Nephron (organoid): ENCODE results near the gene CADPS.

Source experiments
- H3K27ac Mint-ChIP-seq, 3 experiments: 2 replicates each; pipeline ENCODE4 v1.8.0; 2020; ENCODE audit warnings: mixed read lengths in 3 of 3, mild to moderate bottlenecking in 2 of 3, moderate library complexity in 1 of 3
- H3K27me3 Mint-ChIP-seq: 2 replicates; pipeline ENCODE4 v1.8.0; 2021; ENCODE audit warnings: low read depth, mild to moderate bottlenecking, moderate library complexity, mixed read lengths
- H3K36me3 Mint-ChIP-seq: 2 replicates; pipeline ENCODE4 v1.8.0; 2020; ENCODE audit warnings: low read depth, mixed read lengths
- H3K4me1 Mint-ChIP-seq: 2 replicates; pipeline ENCODE4 v1.8.0; 2020; ENCODE audit warnings: mixed read lengths
- H3K4me3 Mint-ChIP-seq, 3 experiments: 2 replicates each; pipeline ENCODE4 v1.8.0; 2020; ENCODE audit warnings: mild to moderate bottlenecking in 3 of 3, mixed read lengths in 3 of 3, moderate library complexity in 2 of 3
- H3K9me3 Mint-ChIP-seq: 2 replicates; pipeline ENCODE4 v1.8.0; 2020; ENCODE audit warnings: mixed read lengths
- TF ChIP-seq, protein P1 (sequence below), 3 experiments: fragments of 200-600 bp; sonication (generic); IDR thresholded peaks; one replicate each; pipeline ENCODE4 v1.5.0; 2021; ENCODE audit warnings: antibody characterized with exemption in 3 of 3; ENCODE audit not compliant: unreplicated experiment in 3 of 3

The CADPS gene

DNA sequence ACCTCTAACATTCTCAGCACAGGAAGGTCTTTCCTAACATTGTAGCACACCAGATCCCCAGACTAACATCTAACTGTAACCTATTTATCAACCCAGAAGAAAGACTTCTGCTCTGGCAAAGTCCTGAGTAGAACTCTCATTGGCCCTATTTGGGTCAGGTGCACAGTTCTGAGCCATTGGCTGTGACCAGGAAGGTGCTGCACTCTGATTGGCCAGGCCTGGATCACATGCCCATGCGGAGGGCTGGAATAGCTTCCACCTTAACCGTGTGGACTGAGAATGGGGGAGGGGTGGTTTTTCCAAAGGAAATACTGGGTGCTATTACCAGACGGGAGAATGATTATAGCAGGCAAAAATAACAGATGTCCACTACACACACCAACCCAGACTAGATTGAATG, 513.4 kb downstream of the CADPS start:
- Mint-ChIP-seq H3K4me3 (no peak overlapping the region), H3K4me1 (no peaks in the 10 kb centered on the region), H3K27ac (no peak overlapping the region), H3K9me3 (no peaks in the 10 kb centered on the region), H3K27me3 (peaks cover 88% of the 10 kb centered on the region), H3K36me3 (no peaks in the 10 kb centered on the region)
- TF ChIP-seq, protein P1, sequence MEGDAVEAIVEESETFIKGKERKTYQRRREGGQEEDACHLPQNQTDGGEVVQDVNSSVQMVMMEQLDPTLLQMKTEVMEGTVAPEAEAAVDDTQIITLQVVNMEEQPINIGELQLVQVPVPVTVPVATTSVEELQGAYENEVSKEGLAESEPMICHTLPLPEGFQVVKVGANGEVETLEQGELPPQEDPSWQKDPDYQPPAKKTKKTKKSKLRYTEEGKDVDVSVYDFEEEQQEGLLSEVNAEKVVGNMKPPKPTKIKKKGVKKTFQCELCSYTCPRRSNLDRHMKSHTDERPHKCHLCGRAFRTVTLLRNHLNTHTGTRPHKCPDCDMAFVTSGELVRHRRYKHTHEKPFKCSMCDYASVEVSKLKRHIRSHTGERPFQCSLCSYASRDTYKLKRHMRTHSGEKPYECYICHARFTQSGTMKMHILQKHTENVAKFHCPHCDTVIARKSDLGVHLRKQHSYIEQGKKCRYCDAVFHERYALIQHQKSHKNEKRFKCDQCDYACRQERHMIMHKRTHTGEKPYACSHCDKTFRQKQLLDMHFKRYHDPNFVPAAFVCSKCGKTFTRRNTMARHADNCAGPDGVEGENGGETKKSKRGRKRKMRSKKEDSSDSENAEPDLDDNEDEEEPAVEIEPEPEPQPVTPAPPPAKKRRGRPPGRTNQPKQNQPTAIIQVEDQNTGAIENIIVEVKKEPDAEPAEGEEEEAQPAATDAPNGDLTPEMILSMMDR (IDR thresholded peaks at IDR 0.05; ENCODE audit: unreplicated experiment in 3 of 3) = no peak

DNA sequence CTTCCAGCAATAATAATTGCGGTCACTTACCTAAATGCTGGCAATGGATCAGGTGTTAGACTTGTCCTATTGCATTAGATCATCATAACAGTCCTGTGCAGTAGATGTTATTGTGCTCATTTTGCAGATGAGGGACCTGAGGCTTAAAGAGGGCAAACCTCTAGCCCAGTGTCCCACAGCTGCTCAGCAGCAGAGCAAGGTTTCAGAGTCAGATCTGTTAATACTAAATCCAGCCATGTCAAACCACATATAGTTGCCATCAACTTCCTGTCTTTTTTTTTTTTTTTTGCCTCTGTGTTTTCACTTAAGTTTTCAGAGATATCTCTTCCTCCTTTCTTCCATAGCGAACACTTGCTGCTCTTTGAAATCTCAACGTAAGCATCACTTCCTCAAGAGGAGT, 514.0 kb downstream of the CADPS start:
- no peaks in the 10 kb centered on the region for H3K4me1 Mint-ChIP-seq

DNA sequence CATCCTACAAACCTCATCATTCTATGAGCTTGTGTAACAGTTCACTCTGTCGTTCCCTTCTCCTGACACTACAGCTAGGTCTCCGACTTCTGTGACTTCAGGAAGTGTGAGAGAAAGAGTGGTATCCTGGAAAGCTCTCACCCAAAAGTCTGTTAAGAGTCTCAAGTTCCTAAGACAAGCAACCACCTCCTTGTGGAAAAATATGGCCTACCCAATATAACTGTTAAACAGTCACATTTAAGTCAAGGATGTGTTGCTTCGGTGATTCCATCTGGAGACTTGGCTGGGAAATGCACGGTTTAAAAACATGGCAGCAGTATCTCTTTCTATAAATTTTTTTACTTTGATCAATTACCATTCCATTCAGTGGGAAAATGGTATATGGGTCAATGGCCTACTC, 515.7 kb downstream of the CADPS start:
- no peaks in the 10 kb centered on the region for H3K4me1 Mint-ChIP-seq
- no peaks in the 10 kb centered on the region for H3K36me3 Mint-ChIP-seq
- H3K27me3 Mint-ChIP-seq = peaks cover 65% of the 10 kb centered on the region
- no peaks in the 10 kb centered on the region for H3K9me3 Mint-ChIP-seq
- no peak overlapping the region for H3K4me3 Mint-ChIP-seq
- TF ChIP-seq, protein P1 (IDR thresholded peaks at IDR 0.05; ENCODE audit: unreplicated experiment in 3 of 3) = no peak
- H3K27ac Mint-ChIP-seq = no peak overlapping the region

More for the DNA sequence above, 514.0 kb downstream of the CADPS start:
- TF ChIP-seq, protein P1 (IDR thresholded peaks at IDR 0.05; ENCODE audit: unreplicated experiment in 3 of 3) = no peak
- H3K27ac Mint-ChIP-seq = no peak overlapping the region
- H3K36me3 Mint-ChIP-seq = no peaks in the 10 kb centered on the region
- H3K27me3 Mint-ChIP-seq = peaks cover 83% of the 10 kb centered on the region
- no peaks in the 10 kb centered on the region for H3K9me3 Mint-ChIP-seq
- H3K4me3 Mint-ChIP-seq = no peak overlapping the region

DNA sequence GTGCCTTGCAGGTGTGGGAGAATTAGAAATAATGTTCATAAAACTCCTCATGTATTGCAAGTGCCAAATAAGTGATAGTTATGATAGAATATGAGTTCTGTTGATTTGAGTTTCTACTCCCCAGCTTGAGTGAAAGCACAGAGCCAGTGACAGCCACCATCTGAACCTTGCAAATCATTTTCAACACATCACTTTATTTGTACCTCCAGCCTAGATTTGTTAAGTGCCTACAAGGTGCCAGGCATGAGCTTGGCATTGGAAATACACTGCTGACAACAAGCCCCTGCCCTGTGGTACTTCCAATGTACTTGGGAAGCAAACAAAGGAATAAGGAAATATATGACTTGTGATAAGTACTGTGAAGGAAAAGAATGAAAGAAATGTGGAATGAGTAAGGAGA, 518.9 kb downstream of the CADPS start:
- Mint-ChIP-seq H3K27ac (no peak overlapping the region), H3K27me3 (peaks cover 49% of the 10 kb centered on the region), H3K36me3 (no peaks in the 10 kb centered on the region), H3K4me3 (no peak overlapping the region), H3K9me3 (no peaks in the 10 kb centered on the region), H3K4me1 (no peaks in the 10 kb centered on the region)
- TF ChIP-seq, protein P1 (IDR thresholded peaks at IDR 0.05; ENCODE audit: unreplicated experiment in 3 of 3) = no peak

DNA sequence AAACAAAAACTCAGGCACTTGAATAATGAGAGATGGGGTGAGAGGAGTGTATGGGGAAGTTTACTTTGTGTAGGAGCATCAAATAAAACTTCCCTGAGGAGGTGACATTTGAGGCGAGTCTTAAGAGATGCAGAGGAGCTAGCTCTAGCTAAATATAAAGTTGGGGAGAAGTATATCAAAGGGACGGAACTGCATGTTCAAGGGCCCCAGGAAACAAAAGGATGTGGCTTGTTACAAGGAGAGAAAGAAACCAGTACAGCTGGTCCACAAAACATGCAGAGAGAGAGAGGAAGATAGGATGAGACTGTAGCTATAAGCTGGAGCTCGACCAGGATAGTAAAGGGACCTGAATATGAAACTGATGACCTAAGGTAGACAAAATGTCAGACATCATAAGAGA, 519.5 kb downstream of the CADPS start:
- peaks cover 48% of the 10 kb centered on the region for H3K27me3 Mint-ChIP-seq
- H3K4me1 Mint-ChIP-seq = no peaks in the 10 kb centered on the region

More for the DNA sequence above, 519.5 kb downstream of the CADPS start:
- no peaks in the 10 kb centered on the region for H3K9me3 Mint-ChIP-seq
- TF ChIP-seq, protein P1 (IDR thresholded peaks at IDR 0.05; ENCODE audit: unreplicated experiment in 3 of 3) = no peak
- H3K27ac Mint-ChIP-seq = no peak overlapping the region
- no peak overlapping the region for H3K4me3 Mint-ChIP-seq
- H3K36me3 Mint-ChIP-seq = no peaks in the 10 kb centered on the region
